ENCODE results near the gene LSM4. TPM values are rescaled to one million over a fixed set of nuclear protein-coding genes. Genes with fewer than 3 reads are reported as not detected.

Gene LSM4
- total and polyA plus RNA-seq, 2 donors from 2014 or later, result 87.7 to 245 TPM

GRCh38 chr19:18304458-18305310, 18.2 kb downstream of the LSM4 start:
- H3K9me3 ChIP-seq (ENCODE audit: control insufficient read depth in 2 of 3, insufficient read depth in 1 of 3, low read length in 3 of 3), result no peaks in the 10 kb centered on the region
- peaks cover 0 to 30% (median 8%) of the 10 kb centered on the region in 3 donors for H3K4me1 ChIP-seq (ENCODE audit: control insufficient read depth in 2 of 3, insufficient read depth in 2 of 3, low read depth in 1 of 3, low read length in 3 of 3)
- peak overlapping the region; percentile 97 to 99 for H3K27ac ChIP-seq (ENCODE audit: low read depth in 2 of 2, low read length in 2 of 2)
- no peaks in the 10 kb centered on the region for H3K36me3 ChIP-seq (ENCODE audit: control insufficient read depth in 2 of 3, insufficient read depth in 3 of 3, low read length in 3 of 3)
- no peak for FAIRE-seq
- peak overlapping the region; percentile 19 to 46 (median 37) for H3K4me3 ChIP-seq (ENCODE audit: low read length in 3 of 3)
- no peak for TF ChIP-seq CTCF (IDR thresholded peaks at IDR 0.05; ENCODE audit: borderline replicate concordance, extremely low read depth, insufficient read depth)
- H3K27me3 ChIP-seq (ENCODE audit: control insufficient read depth, insufficient read depth, low read length), result no peaks in the 10 kb centered on the region
- peak; percentile 84 to 97 (median 91) for DNase-seq
- peak overlapping the region; percentile 25 to 93 (median 92) for H3K9ac ChIP-seq (ENCODE audit: low read length in 3 of 3)
- intact Hi-C loops (cut with DNase I), result no loop called here

- H3K36me3 ChIP-seq (ENCODE audit: control insufficient read depth in 2 of 3, insufficient read depth in 3 of 3, low read length in 3 of 3), result no peaks in the 10 kb centered on the region
- peak overlapping the region in 2 of 3 donors; percentile 2 to 26 for H3K4me3 ChIP-seq (ENCODE audit: low read length in 3 of 3)
- H3K27ac ChIP-seq (ENCODE audit: low read depth in 2 of 2, low read length in 2 of 2), result peak overlapping the region; percentile 97 to 99
- peaks cover 0 to 30% (median 8%) of the 10 kb centered on the region in 3 donors for H3K4me1 ChIP-seq (ENCODE audit: control insufficient read depth in 2 of 3, insufficient read depth in 2 of 3, low read depth in 1 of 3, low read length in 3 of 3)
- no peaks in the 10 kb centered on the region for H3K9me3 ChIP-seq (ENCODE audit: control insufficient read depth in 2 of 3, insufficient read depth in 1 of 3, low read length in 3 of 3)
- H3K9ac ChIP-seq (ENCODE audit: low read length in 3 of 3), result peak overlapping the region in 2 of 3 donors; percentile 54 to 92
- DNase-seq (peak in 1 of 5 donors; percentile 76), FAIRE-seq (no peak)
- TF ChIP-seq CTCF (IDR thresholded peaks at IDR 0.05; ENCODE audit: borderline replicate concordance, extremely low read depth, insufficient read depth), result no peak
- H3K27me3 ChIP-seq (ENCODE audit: control insufficient read depth, insufficient read depth, low read length), result no peaks in the 10 kb centered on the region
- intact Hi-C loops (cut with DNase I), result no loop called here
Observed at GRCh38 chr19:18304208-18304457, 18.7 kb downstream of the LSM4 start.

GRCh38 chr19:18301718-18302111, 21.2 kb downstream of the LSM4 start:
- peak overlapping the region in 1 of 2 donors; percentile 43 for H3K27ac ChIP-seq (ENCODE audit: low read depth in 2 of 2, low read length in 2 of 2)
- no peaks in the 10 kb centered on the region for H3K9me3 ChIP-seq (ENCODE audit: control insufficient read depth in 2 of 3, insufficient read depth in 1 of 3, low read length in 3 of 3)
- intact Hi-C loops (cut with DNase I), result no loop called here
- DNase-seq (no peak), FAIRE-seq (no peak)
- H3K4me1 ChIP-seq (ENCODE audit: control insufficient read depth in 2 of 3, insufficient read depth in 2 of 3, low read depth in 1 of 3, low read length in 3 of 3), result peaks cover 0 to 30% (median 8%) of the 10 kb centered on the region in 3 donors
- peak overlapping the region in 1 of 3 donors; percentile 58 for H3K9ac ChIP-seq (ENCODE audit: low read length in 3 of 3)
- TF ChIP-seq CTCF (IDR thresholded peaks at IDR 0.05; ENCODE audit: borderline replicate concordance, extremely low read depth, insufficient read depth), result no peak
- H3K36me3 ChIP-seq (ENCODE audit: control insufficient read depth in 2 of 3, insufficient read depth in 3 of 3, low read length in 3 of 3), result no peaks in the 10 kb centered on the region
- no peak overlapping the region for H3K4me3 ChIP-seq (ENCODE audit: low read length in 3 of 3)
- no peaks in the 10 kb centered on the region for H3K27me3 ChIP-seq (ENCODE audit: control insufficient read depth, insufficient read depth, low read length)

Data from kidney (tissue), 14 donors.